ENCODE measurements around the gene SUSD4.
"Not testable (repeated sequence)": the region's sequence is repeated elsewhere in the genome, so short reads cannot be mapped to it uniquely, and the experiment has no call there.

The SUSD4 gene

DNA sequence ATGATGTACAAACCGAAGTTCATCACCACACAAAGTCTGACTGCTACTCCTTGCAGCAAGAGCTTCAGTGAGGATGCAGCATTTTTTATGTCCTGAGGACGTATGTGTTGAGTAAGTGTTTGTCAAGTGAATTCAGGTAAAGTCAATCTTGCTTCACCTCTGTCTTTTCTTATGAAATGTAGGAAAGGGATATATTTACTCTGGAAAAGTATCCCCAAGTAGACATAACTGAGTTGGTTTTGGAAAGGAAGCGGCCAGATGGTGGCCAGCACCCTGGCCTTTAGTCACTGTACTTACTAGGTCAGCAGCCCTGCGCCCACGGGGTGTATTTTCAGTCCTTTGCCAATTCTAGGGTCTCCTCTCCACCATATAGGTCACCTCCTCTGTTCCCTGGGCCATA lies 75.2 kb downstream of the SUSD4 start:
- no peak for DNase-seq

DNA sequence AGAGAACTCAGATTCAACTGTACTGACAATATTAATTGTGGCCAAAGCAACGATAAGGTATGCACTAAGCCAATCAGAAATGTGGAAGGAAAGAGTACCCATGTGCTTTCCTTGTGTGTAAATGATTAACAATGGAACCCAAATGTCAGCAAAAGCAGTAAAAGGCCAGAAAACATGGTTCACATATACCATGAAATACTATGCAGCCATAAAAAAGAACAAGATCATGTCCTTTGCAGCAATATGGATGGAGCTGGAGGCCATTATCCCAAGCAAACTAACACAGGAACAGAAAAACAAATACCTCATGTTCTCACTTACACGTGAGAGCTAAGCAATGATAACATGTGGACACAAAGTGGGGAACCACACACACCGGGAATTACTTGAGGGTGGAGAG lies 78.5 kb downstream of the SUSD4 start:
- DNase-seq: no peak

DNA sequence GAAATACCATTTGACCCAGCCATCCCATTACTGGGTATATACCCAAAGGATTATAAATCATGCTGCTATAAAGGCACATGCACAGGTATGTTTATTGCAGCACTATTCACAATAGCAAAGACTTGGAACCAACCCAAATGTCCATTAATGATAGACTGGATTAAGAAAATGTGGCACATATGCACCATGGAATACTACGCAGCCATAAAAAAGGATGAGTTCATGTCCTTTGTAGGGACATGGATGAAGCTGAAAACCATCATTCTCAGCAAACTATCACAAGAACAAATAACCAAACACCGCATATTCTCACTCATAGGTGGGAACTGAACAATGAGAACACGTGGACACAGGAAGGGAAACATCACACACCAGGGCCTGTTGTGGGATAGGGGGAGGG lies 80.3 kb downstream of the SUSD4 start:
- DNase-seq: not testable (repeated sequence)

DNA sequence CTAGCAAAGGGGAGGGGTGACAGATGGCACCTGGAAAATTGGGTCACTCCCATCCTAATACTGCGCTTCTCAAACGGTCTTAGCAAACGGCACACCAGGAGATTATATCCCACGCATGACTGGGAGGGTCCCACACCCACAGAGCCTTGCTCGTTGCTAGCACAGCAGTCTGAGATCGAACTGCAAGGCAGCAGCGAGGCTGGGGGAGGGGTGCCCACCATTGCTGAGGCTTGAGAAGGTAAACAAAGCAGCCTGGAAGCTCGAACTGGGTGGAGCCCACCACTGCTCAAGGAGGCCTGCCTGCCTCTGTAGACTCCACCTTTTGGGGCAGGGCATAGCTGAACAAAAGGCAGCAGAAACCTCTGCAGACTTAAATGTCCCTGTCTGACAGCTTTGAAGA lies 85.7 kb downstream of the SUSD4 start:
- DNase-seq: not testable (repeated sequence)

DNA sequence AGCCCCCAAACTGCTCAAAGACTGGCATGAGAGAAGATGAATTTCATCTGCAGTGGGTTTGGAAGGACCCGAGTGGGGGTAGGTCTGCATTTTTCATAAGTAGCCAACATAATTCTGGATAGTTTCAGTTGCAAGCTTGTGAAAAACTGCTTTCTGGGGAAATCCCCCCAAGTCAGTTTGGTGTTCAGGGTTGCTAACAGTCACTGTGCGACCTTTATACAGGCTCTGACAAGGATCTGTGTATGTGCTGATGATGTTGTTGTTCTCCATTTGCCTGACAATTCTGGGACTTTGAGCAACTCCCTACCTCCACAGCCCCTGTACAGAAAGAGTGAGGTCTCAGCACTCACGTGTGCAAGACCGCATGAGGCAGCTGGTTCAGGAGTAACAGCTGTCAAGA lies 87.9 kb downstream of the SUSD4 start:
- DNase-seq: no peak

DNA sequence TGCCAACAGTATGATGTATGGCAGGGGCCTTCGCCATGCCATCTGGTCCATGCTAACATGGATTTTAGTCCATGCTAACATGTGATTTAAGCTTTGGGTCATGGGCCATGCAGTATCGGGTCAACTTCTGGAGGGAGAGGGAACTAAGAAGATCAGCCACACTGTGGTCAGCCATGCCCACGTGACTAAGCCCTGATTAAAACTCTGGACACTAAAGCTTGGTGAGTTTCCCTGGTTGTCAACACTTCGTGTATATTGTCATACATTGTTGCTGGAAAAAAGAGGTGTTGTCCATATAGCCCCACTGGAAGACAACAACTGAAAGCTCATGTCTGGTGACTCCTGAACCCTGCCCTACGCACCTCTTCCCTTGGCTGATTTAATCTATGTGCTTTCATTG lies 90.5 kb downstream of the SUSD4 start:
- no peak for DNase-seq

DNA sequence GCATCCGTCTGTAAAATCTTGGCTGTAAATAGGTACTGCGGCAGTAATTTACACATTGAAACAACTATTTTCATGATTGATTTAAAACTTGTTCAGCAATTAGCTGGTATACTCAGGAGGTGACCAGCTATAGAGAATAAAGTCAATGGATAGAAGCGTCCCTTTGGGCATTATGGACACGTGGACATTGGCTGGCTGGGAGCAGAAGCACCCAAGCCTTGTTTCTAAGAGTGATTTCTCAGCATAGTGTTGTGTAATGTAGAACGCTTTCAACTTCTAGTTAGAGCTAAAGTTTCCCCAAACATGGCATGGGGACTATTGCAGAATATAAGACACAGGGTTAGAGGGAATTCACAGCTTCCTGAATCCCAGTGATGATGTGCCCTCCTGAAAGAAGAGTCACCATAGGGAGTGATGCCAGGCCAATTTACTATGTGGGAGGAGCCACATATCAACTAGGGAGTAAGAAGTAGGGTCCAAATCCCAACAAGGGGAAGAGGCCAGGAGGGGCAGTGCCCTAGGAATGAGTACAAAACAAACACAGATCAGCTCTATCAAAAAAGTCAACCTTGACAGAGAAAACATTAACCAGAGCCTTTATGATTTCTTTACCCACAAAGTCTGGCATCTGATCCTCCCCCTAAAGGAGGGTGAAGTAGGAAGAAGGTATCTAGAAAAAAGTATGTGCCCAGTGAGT lies 92.7 kb downstream of the SUSD4 start:
- no peak for DNase-seq

DNA sequence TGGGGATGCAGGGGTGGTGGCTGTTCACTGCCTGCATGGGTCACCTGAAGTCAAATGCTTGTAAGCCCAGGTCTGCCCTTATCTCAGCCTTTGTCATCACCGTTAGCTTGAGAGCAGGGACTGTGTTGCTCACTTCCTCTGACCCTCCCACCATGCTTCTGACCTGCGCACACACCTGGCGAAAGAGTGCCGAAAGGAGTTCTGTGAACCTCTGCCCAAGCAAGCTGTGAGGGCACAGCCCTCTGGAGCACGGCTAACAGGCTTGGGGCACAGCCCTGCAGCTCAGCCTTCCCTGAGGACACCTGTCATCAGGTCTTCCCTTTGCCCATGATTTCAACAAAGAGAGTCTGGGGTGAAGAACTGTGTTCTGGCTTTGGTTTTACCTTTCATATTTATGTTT lies 93.8 kb downstream of the SUSD4 start:
- no peak for DNase-seq

DNA sequence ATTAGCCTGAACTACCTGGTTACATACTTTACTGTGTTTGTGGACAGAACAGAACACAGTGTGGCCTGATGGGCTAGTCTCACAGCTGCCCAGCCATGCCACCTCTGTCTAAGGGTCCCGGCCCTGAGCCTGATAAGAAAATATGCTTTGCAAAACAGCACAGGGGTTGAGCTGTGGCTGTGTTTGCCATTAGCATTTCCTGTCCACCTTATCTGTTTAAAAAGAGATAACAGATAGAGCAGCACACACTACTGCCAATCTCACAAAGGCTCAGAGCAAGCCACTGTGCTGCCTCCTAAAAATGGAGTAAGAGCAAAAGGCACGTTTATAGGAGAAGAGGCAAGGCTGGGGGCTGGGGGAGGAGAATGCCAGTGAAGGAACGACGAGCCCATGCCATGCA lies 95.0 kb downstream of the SUSD4 start:
- DNase-seq: no peak

DNA sequence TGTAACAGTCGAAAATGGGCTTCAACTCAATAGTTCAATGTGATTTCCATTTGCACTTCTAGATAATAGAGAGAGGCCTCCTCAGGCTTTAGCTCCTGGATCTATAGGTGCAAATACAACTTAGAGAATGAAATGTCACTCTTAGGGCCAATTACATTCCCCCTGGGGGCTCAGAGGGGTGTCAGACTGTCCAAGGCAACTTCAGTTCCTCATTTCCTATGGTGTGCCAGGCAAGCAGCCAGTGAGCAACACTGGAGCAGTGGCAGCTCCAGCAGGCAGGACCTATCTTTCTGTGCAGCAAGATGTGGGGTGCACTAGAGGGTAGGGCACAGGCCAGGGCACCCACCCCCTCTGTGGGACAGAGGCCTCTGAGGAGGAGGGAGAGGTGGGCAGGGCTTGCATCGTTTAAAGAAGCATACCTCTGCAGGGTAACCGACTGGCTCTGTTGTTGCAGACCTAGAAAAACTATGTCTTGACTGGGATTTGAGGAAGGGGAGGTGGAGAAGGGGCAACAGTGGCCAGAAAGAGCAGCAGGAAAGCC lies 97.3 kb downstream of the SUSD4 start:
- DNase-seq: no peak

DNA sequence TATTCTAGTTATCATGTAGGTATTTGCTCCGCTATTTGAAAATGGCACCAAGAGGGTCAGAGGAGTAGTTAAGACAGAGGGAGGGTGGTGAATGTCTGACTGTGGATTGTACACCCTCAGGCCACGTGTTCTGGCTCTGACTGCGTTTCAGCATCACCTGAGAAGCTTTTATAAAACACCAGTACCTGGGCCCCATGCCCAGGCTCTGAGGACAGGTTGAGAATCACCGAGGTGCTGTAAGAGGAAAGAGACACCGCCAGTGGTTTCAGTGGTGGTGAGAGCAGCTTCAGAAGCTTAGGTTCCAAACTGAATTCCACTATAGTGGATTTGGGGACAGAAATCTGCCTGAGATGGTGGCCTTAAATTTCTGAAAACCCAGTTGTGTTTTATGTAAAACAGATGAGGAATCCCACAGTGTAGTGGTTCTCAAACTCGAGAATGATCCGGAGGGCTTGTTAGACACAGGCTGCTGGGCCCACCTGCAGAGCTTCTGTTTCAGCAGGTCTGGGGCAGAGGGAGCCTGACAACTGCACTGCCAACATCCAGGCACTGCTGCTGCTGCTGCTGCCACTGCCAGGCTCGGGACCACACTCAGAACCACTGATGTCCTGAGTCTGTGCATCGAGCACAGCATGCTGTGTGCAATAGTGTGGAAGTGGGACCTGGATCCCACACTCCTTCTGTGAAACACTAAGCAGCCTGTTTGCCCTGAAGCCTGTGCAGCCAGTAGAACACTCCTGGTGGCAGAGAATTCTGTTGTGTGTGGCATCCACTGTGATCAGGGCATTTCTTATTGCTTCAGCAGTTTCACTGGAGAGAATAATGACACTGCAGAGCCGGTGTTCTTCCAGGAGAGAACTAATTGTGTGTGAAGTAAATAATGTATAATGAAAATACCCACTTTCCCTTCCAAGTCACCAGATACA lies 98.7 kb downstream of the SUSD4 start:
- DNase-seq: no peak

DNA sequence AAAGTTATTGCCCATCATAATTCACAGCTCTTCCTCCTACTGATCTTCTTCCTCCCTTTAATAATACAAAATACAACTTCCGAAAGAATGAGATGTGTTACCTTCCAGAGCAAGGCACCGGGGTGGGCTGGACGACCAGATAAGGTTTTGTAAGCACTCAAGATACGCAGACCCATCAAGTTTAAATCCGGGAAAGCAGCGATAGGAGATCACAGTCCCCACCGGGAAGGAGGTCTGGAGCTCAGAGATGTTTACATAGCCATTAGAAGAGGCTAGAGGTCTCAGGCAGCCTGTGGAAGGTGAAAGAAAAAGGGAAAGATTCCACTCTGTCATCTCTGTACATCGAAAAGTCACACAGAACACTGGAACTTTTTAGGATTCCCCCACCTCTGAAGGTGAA lies 99.4 kb downstream of the SUSD4 start:
- DNase-seq: no peak

DNA sequence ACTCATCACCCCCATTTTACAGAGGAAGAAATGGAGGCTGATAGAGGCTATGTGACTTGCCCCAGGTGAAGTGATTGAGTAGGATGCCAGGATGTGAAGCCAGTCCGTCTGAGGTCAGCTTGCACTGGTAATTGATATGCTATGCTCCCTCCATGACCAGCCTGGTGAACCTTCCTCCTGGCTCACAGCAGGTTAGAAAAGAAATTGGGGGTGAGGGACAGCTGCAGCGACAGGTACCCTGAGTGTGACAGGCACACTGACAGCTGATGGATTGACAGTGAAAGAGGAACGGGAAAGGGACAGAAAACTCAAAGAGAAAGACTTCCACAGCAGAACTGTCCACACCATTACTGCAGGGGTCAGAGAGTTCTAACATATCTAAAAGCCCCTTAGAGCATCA lies 102.1 kb downstream of the SUSD4 start:
- no peak for DNase-seq

DNA sequence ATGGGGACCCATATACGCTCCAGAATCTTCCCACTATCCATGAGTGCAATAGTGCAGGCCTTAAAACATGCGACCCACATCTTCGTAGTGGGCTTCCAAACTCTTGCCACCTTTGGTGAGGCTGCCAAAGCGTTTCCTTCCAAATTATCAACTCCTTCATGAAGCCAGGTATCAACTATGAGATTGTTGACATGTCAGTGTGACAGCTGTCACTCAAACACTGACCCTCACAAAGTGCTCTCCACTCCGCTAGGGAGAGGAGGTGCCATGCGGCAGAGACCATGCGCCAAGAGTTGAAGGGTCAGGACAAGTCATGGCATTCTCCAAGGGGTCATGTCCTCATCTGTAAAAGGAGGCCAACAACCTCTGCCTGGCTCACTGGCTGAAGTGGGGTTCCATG lies 103.3 kb downstream of the SUSD4 start:
- no peak for DNase-seq

DNA sequence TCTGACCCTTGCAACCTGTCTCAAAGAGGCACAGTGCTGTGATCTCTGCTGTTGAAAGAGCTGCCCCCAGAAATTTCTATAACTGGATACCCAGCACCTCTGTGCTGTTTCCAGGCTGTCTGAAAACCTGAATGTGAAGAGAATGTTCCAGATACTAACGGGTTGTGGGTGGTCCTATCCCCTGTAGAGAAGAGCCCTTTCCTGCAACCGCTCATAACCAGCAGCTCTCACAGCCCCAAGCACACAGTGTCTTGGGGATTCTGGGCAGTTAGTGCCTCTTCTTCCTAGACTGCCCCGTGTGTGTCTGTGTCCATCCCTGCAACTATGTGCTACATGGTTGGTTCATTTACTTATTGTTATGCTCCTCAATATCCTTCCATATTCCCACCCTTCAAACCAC lies 104.5 kb downstream of the SUSD4 start:
- no peak for DNase-seq

DNA sequence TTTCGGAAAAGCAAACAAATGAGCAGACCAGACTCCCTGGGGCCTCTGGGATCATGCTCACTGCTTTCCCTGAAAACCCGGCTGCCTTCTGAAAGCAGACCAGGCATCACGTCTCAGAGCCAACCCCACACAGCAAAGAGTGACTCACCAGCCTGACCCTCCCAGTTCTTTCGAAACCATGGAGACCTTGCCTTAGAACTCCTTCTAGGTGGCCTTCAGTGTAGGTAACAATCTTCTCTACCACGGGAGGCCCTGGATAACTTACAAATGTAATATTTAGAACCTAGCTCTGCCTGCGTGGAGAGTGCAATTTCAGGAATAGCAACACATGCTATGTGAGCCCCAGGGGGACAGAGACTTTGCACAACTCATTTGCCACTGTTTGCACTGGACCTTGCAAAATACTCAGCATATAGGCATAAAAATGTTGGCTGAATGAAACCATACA lies 105.2 kb downstream of the SUSD4 start:
- DNase-seq: no peak

DNA sequence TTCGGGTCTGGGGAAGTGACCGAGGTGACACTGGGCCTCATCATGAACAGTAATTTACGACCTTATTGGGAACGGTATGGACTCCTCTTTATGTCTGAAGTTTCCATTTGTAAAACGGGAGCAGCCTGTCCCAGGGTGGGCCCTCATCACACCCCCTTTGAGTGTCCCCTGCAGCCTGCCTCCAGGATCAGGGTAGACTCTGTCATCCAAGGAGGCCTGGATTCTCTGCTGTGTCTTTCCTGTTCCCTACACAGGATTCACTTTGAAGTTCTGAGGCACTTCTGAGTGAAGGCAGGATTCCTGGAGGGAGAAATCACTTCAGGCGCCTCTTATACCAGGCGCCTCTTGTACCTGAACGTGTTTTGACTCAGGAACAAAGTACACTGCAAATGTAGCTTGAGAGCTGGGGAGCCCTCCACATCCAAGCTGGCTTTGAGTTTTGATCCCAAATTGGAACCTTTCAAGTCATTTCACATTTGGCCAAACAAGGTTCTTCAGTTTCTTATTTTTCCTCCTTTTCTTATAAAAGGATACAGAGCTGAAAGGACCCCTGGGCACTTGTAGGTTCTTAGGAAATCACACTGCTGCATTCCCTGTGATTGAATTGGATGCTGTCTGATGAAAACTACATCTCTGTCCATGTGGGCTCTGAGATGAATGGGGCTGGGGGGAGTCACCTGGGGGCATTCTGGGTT lies 106.0 kb downstream of the SUSD4 start:
- DNase-seq: no peak

DNA sequence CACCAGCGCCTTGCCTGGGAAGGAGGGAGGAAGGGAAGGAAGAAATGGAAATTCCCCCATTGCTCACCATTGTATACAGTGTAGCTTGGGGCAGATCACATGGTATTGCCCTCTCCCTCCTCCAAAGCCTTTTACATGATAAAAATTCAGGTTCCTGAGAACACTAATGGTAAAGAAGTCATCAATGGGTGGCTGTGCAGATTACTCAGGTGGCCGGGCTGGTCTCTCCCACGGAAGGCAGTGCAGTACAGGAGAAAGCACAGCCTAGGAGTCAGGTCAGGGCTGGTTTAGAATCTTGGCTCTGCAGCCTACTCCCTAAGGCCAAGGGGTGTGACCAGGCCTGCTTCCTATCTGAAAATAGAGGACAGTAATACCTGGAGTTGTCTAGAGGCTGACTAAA lies 107.9 kb downstream of the SUSD4 start:
- DNase-seq: no peak

DNA sequence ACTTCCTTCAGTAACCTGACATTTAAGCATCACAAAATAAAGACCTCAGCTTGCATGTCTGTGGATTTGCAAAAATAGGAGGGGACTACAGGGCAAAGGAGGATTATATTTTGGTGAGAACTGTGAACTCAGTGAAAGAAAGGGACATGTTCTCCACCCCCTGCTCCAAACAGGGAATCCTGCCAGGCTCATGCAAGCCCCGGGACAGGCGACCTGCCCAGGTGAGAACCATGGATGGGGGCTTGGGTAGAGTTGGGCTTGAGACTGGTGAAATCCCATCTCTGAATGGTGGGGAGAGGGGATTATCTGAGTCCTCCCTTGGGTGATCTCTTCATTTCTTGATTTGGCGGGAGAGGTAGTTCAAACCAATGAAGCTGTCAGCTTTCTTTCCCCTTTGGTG lies 110.1 kb downstream of the SUSD4 start:
- DNase-seq: no peak

DNA sequence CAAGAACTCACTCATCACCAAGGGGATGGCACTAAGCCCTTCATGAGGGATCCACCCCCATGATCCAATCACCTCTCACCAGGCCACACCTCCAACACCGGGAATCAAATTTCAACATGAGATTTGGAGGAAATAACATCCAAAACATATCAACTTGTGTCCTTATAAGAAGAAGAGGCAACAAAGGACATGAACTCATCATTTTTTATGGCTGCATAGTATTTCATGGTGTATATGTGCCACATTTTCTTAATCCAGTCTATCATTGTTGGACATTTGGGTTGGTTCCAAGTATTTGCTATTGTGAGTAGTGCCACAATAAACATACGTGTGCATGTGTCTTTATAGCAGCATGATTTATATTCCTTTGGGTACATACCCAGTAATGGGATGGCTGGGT lies 112.6 kb downstream of the SUSD4 start:
- not testable (repeated sequence) for DNase-seq

DNA sequence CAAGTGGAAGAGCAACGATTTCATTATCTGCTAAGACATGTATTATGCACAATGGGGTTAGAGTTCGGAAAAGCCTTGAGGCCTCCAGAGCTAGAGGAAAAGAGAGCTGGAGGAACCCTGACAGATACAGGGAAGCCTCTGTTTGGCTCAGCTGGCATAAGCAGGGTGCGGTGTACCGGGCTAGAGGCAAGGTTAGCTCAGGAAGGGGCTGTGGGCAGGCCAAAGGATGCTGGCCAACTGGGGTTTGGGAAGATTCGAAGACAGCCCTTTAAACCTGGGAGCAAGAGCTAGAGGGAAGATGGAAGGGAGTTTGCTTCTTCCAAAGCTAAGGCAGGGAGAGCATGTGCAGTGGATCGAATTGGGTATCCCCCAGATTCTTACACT lies 113.4 kb downstream of the SUSD4 start:
- no peak for DNase-seq

DNA sequence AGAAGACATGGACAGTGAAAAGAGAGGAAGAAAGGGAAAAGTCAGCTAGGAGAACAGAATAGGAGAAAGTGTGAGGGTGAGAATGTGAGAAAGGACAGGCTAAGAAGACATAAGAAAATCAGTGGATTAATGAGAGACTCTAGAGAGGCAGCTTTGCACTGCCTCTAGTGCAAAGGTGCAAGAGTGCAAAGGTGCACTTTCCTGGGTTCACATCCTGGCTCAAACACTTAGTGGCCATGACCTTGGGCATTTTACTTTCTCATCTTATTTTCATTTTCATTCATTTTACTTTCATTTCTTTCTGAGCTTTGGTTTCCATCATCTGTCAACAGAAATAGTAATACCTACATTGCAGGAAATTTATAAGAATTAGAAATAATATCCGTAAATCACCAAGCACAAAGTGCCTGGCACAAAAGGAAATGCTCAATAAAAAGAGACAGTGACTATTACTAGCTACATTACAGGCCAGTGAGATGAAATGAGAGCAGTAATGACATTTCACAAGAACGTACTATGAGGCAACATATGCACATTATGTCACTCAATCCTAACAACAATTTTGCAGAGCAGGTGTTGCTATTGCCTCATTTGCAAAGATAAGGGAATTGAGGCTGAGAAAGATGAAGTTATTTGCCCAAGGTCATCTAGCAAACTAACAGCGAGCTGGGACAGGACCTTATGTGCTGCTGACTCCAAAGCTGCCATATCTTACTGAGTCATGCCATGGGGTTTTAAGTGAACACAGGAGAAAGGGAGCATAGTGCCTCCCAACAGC lies 113.9 kb downstream of the SUSD4 start:
- no peak for DNase-seq

DNA sequence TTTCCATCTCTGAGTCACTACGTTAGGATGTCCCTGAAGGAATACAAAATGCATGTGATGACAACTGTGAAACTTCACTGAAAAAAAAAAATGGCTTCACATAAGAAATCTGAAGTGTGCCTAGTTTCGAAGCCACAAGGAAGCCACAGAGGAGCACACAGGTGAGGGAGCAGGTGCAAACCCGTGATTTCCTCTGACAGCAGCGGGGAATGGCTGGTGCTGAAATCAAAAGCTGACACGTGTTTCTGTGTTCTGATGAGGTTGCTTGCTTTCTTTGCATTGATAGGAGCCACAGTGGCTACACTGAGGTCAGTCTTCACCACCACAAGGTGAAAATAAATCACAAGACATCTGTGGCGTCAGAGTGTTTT lies 115.2 kb downstream of the SUSD4 start:
- no peak for DNase-seq

Measured in NCI-H1694 treated with DMSO at 0.1 percent for 48 hours (cell line).